ENCODE results near the gene CEL.

Gene CEL

GRCh38 chr9:133044125-133044524 lies 17.7 kb upstream of the CEL start:
- DNase-seq (ENCODE audit: extremely low spot score) = no peak
- POLR2A ChIA-PET = interaction anchor here (0.8 to 1.3 kb wide), 2 partner anchors 13 to 14 kb away, joined by 3 read pairs; no protein-coding TSS in a partner anchor
- CTCF ChIA-PET = no interaction called here
- TF ChIP-seq NFRKB (IDR thresholded peaks at IDR 0.05) (no peak), L3MBTL2 (conservative IDR thresholded peaks at IDR 0.05) (no peak), FOXM1 (IDR thresholded peaks at IDR 0.05; ENCODE audit: borderline replicate concordance) (no peak), FOXK2 (IDR thresholded peaks at IDR 0.05) (no peak), FOXA1 (IDR thresholded peaks at IDR 0.05) (no peak), ELF4 (IDR thresholded peaks at IDR 0.05) (no peak), ARNT (IDR thresholded peaks at IDR 0.05) (no peak), SUZ12 (IDR thresholded peaks at IDR 0.05) (no peak), CTBP1 (IDR thresholded peaks at IDR 0.05; ENCODE audit: borderline replicate concordance) (no peak), TARDBP (IDR thresholded peaks at IDR 0.05) (no peak), BHLHE40 (IDR thresholded peaks at IDR 0.05; ENCODE audit: borderline replicate concordance) (no peak), SP1 (IDR thresholded peaks at IDR 0.05) (no peak), ZNF384 (IDR thresholded peaks at IDR 0.05) (no peak), LEF1 (IDR thresholded peaks at IDR 0.05; ENCODE audit: borderline replicate concordance) (no peak), HDGF (IDR thresholded peaks at IDR 0.05; ENCODE audit: borderline replicate concordance) (no peak)
- TF ChIP-seq, protein P1, sequence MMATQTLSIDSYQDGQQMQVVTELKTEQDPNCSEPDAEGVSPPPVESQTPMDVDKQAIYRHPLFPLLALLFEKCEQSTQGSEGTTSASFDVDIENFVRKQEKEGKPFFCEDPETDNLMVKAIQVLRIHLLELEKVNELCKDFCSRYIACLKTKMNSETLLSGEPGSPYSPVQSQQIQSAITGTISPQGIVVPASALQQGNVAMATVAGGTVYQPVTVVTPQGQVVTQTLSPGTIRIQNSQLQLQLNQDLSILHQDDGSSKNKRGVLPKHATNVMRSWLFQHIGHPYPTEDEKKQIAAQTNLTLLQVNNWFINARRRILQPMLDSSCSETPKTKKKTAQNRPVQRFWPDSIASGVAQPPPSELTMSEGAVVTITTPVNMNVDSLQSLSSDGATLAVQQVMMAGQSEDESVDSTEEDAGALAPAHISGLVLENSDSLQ (IDR thresholded peaks at IDR 0.05) = no peak

DNA sequence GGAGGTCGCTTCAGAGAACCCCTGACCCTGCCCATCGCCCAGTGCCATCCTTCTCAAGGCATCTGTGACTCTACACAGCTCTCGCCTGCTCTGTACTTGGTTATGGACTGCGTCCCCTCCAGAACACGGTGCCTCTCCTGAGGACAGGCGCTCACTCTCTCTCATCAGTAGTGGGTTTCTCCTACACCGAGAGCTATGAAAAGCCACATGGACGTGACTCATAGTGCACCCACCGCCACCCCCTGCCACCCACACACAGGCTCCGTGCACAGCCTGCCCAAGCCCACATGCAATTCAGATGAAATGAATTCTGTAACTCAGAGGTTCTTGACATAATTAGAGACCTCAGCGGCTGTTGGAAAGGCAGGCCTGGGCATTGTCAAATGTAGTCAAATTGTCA lies 17.1 kb upstream of the CEL start:
- ChIA-PET POLR2A (no interaction called here), CTCF (no interaction called here)
- DNase-seq (ENCODE audit: extremely low spot score) = no peak

DNA sequence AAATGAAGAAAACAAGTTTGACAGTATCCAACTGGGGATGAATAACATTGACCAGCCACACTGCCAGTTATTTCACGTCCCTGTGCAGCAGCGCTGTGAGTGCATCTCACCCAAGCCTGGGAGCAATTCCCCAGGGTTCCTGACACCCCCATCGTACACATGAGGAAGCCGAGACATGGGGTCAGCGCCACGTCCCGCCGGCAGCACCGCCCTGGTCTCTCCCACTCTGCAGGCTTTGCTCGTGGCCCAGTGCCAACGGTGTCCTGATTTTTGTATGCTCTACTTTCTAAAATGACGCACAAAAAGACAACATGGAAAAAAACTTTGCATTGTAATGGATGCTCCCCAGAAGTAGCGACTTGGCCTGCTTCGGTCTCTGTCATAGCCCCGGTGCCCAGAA lies 16.6 kb upstream of the CEL start:
- DNase-seq (ENCODE audit: extremely low spot score) = no peak
- TF ChIP-seq, protein P1 (IDR thresholded peaks at IDR 0.05) = no peak
- no peak for TF ChIP-seq ARNT (IDR thresholded peaks at IDR 0.05)
- CTCF ChIA-PET = no interaction called here
- POLR2A ChIA-PET = no interaction called here

More for the DNA sequence above, 17.1 kb upstream of the CEL start:
- TF ChIP-seq, protein P1 (IDR thresholded peaks at IDR 0.05) = no peak
- TF ChIP-seq L3MBTL2 (conservative IDR thresholded peaks at IDR 0.05) = no peak
- TF ChIP-seq HDGF (IDR thresholded peaks at IDR 0.05; ENCODE audit: borderline replicate concordance) = no peak
- no peak for TF ChIP-seq NFRKB (IDR thresholded peaks at IDR 0.05)
- TF ChIP-seq FOXA1 (IDR thresholded peaks at IDR 0.05) = no peak
- TF ChIP-seq ARNT (IDR thresholded peaks at IDR 0.05) = no peak
- TF ChIP-seq SP1 (IDR thresholded peaks at IDR 0.05) = no peak
- no peak for TF ChIP-seq FOXK2 (IDR thresholded peaks at IDR 0.05)
- TF ChIP-seq TARDBP (IDR thresholded peaks at IDR 0.05) = no peak
- no peak for TF ChIP-seq FOXM1 (IDR thresholded peaks at IDR 0.05; ENCODE audit: borderline replicate concordance)
- TF ChIP-seq LEF1 (IDR thresholded peaks at IDR 0.05; ENCODE audit: borderline replicate concordance) = no peak
- no peak for TF ChIP-seq BHLHE40 (IDR thresholded peaks at IDR 0.05; ENCODE audit: borderline replicate concordance)
- no peak for TF ChIP-seq ZNF384 (IDR thresholded peaks at IDR 0.05)
- TF ChIP-seq ELF4 (IDR thresholded peaks at IDR 0.05) = no peak
- no peak for TF ChIP-seq SUZ12 (IDR thresholded peaks at IDR 0.05)

DNA sequence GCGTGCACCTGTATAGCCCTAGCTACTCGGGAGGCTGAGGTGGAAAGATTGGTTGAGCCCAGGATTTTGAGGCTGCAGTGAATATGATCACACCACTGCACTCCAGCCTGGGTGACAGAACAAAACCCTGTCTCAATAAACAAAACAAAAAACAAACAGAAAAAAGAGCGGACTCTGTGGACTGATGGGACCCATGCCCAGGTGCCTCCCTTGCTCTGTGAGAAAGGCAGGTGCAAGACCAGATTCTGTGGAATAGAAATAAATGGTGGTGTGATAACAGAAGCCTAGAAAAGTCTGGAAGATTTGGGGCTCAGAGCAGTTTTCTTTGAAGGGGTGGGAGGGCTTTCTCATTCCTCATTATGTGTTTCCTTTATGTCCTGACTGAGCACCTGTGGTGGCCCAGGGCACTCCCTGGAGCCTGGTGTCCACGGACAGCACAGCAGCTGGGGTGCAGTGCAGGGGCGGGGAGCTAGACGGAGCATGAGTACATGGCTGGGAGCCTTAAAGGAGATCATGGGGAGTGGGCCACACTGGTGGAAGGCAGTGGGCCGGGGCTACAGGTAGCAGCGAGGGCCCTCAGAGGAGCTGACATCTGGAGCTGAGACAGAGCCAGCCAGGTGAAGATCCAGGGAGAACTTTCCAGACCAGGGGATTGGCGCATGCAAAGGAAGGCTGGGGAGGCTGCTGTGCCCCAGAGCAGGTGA lies 15.4 kb upstream of the CEL start:
- POLR2A ChIA-PET = no interaction called here
- TF ChIP-seq SUZ12 (IDR thresholded peaks at IDR 0.05) (no peak), SP1 (IDR thresholded peaks at IDR 0.05) (no peak), NFRKB (IDR thresholded peaks at IDR 0.05) (no peak), HDGF (IDR thresholded peaks at IDR 0.05; ENCODE audit: borderline replicate concordance) (no peak), ZNF384 (IDR thresholded peaks at IDR 0.05) (no peak), BHLHE40 (IDR thresholded peaks at IDR 0.05; ENCODE audit: borderline replicate concordance) (no peak), ARNT (IDR thresholded peaks at IDR 0.05) (no peak), ELF4 (IDR thresholded peaks at IDR 0.05) (no peak), FOXK2 (IDR thresholded peaks at IDR 0.05) (no peak), L3MBTL2 (conservative IDR thresholded peaks at IDR 0.05) (no peak), FOXA1 (IDR thresholded peaks at IDR 0.05) (no peak), TARDBP (IDR thresholded peaks at IDR 0.05) (no peak), LEF1 (IDR thresholded peaks at IDR 0.05; ENCODE audit: borderline replicate concordance) (no peak), CTBP1 (IDR thresholded peaks at IDR 0.05; ENCODE audit: borderline replicate concordance) (no peak), FOXM1 (IDR thresholded peaks at IDR 0.05; ENCODE audit: borderline replicate concordance) (no peak)
- TF ChIP-seq, protein P1 (IDR thresholded peaks at IDR 0.05) = no peak
- no peak for DNase-seq (ENCODE audit: extremely low spot score)
- CTCF ChIA-PET = no interaction called here

DNA sequence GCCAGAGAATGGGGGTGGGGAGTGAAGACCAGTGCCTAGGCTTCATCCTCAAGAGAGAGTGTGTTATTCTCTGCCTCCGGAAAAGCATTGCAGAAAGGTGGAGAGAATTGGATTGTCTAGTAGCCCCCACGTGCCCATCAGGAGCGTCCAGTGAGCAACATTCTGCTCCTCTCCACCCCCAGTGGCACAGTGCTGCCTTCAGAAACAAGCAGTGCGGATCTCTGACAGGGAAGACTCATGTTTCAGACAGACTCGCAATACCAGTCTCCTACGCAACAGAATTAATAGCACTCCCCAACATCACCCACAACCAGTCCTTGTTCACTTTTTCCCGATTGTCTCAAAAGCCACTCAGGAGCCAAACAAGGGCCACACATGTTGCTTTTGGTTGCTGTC lies 14.9 kb upstream of the CEL start:
- no peak for TF ChIP-seq ARNT (IDR thresholded peaks at IDR 0.05)
- ChIA-PET POLR2A (no interaction called here), CTCF (no interaction called here)
- no peak for DNase-seq (ENCODE audit: extremely low spot score)

DNA sequence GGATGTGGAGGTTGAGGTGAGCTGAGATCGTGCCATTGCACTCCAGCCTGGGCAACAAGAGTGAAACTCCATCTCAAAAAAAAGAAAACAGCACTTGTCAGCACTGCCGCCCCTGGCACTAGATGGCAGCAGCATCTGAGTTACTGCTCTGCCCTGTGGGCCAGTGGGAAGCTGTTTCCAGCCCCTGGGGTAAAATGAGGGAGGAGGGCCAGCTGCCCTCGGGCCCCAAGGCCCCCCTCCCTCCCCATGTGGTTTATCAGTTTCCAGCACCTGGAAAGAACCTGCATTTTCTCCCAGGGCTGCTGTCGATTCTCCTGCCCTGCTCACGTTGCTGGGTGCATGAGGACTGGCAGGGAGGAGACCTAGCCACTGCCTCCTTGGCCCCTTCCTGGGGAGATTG lies 13.2 kb upstream of the CEL start:
- CTCF ChIA-PET = interaction anchor here (0.6 to 1.0 kb wide), 2 partner anchors 9 to 27 kb away, joined by 3 to 4 read pairs; no protein-coding TSS in a partner anchor
- POLR2A ChIA-PET = no interaction called here
- no peak for DNase-seq (ENCODE audit: extremely low spot score)
- TF ChIP-seq FOXM1 (IDR thresholded peaks at IDR 0.05; ENCODE audit: borderline replicate concordance) (no peak), FOXK2 (IDR thresholded peaks at IDR 0.05) (no peak), SUZ12 (IDR thresholded peaks at IDR 0.05) (no peak), LEF1 (IDR thresholded peaks at IDR 0.05; ENCODE audit: borderline replicate concordance) (no peak), BHLHE40 (IDR thresholded peaks at IDR 0.05; ENCODE audit: borderline replicate concordance) (no peak), CTBP1 (IDR thresholded peaks at IDR 0.05; ENCODE audit: borderline replicate concordance) (no peak), L3MBTL2 (conservative IDR thresholded peaks at IDR 0.05) (no peak), FOXA1 (IDR thresholded peaks at IDR 0.05) (no peak), ELF4 (IDR thresholded peaks at IDR 0.05) (no peak), ARNT (IDR thresholded peaks at IDR 0.05) (no peak), HDGF (IDR thresholded peaks at IDR 0.05; ENCODE audit: borderline replicate concordance) (no peak), ZNF384 (IDR thresholded peaks at IDR 0.05) (no peak), TARDBP (IDR thresholded peaks at IDR 0.05) (no peak), SP1 (IDR thresholded peaks at IDR 0.05) (no peak), NFRKB (IDR thresholded peaks at IDR 0.05) (no peak)
- TF ChIP-seq, protein P1 (IDR thresholded peaks at IDR 0.05) = no peak
